Lower leg skin (tissue), 4 donors: ENCODE data around the gene TMEM150B. TPM values are rescaled to one million over a fixed set of nuclear protein-coding genes. Genes with fewer than 3 reads are reported as not detected.

Experiments
- DNase-seq, 2 donors: peaks; one replicate each; pipeline ENCODE4 v3.0.0-alpha.2; 2019; ENCODE audit warnings: low spot score in 2 of 2
- H3K4me3 ChIP-seq: fragments of 200-600 bp; sonication (generic); 2 replicates; pipeline ENCODE4 v1.5.1; 2017; ENCODE audit warnings: mild to moderate bottlenecking, low read depth; ENCODE audit not compliant: poor library complexity, severe bottlenecking
- POLR2A ChIP-seq, 2 donors: fragments of 450-650 bp; IDR thresholded peaks; one replicate each; pipeline ENCODE4 v1.6.1; 2016 to 2017; ENCODE audit warnings: antibody characterized with exemption in 2 of 2, mild to moderate bottlenecking in 1 of 2, moderate library complexity in 1 of 2
- WGBS, 2 donors: methylation state at CpG; one replicate each; pipeline ENCODE4 v1.1.5; 2018; 5-methylcytosine and 5-hydroxymethylcytosine counted together
- intact Hi-C: fragments of 100-400 bp; cut with DNase I; formaldehyde crosslinking; loops from one replicate; pipeline ENCODE4 v1.15.0; 2023; ENCODE audit warnings: low total_unique reads
- total RNA-seq, 4 donors: library from RNA; depleted of rRNA; stranded (reverse); fragments of >200 nt; gene quantifications; one replicate each; pipeline ENCODE4 v1.1.0, GENCODE V29; 2016
- TF ChIP-seq, protein P1 (sequence below), 3 donors: fragments of 450-650 bp; IDR thresholded peaks; one replicate each; pipeline ENCODE4 v1.5.1; 2016; ENCODE audit warnings: antibody characterized with exemption in 3 of 3, mild to moderate bottlenecking in 3 of 3, moderate library complexity in 2 of 3

TMEM150B gene
- total RNA-seq, 4 donors from 2014 or later = 0.58 TPM; not detected in 3

DNA sequence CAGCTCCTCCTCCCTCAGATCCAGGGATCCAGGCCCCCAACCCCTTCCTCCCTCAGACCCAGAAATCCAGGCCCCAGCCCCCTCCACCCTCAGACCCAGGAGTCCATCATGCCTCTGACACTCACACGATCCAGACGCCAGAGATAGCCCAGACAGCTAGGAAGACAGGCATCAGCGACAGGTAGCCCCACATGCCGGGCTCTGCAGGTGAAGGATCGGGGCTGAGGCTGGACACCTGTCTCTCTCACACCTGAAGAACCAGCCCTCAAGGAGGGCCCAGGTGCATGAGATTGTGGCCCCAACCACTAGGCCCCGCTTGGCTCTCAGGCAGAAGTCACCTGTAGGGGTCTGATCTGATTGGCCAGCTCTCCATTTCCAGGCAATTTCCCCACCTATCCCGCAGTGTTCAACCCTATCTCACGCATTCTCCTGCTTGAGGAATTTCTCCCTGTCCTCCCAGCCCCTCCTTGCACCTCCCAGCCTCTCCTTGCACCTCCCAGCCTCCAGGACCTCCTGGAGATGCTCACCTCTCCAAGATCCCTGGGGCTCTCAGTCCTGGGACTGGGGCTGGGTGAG is 4.2 kb downstream of the TMEM150B start:
- no peak for DNase-seq
- 86 to 94% methylated on average over 8 of the region's 8 CpGs for WGBS, 2 donors
- intact Hi-C loops = no loop called here
- no peak for TF ChIP-seq POLR2A (IDR thresholded peaks at IDR 0.05)
- TF ChIP-seq, protein P1, sequence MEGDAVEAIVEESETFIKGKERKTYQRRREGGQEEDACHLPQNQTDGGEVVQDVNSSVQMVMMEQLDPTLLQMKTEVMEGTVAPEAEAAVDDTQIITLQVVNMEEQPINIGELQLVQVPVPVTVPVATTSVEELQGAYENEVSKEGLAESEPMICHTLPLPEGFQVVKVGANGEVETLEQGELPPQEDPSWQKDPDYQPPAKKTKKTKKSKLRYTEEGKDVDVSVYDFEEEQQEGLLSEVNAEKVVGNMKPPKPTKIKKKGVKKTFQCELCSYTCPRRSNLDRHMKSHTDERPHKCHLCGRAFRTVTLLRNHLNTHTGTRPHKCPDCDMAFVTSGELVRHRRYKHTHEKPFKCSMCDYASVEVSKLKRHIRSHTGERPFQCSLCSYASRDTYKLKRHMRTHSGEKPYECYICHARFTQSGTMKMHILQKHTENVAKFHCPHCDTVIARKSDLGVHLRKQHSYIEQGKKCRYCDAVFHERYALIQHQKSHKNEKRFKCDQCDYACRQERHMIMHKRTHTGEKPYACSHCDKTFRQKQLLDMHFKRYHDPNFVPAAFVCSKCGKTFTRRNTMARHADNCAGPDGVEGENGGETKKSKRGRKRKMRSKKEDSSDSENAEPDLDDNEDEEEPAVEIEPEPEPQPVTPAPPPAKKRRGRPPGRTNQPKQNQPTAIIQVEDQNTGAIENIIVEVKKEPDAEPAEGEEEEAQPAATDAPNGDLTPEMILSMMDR (IDR thresholded peaks at IDR 0.05) = no peak
- H3K4me3 ChIP-seq = no peak overlapping the region

DNA sequence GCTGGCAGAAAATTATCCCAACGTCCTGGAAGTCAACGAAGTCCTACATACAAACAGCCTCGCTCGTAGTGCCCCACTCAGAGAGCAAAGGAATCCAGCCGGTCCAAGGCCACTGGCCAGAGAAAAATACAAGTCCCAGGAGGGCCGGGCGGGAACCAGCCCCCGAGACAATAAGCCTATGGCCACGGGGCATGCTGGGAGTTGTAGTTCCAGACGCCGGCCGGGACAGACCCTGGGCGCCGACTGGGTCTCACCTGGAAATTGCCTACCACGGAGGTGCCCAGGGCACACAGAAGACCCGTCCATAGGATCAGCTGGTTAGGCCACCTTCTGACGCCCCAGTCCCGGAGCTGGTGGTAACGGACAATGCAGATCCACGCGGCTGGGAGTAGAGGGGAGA is 5.4 kb downstream of the TMEM150B start:
- WGBS, 2 donors = 20 to 28% methylated on average over 21 of the region's 21 CpGs
- no peak overlapping the region for H3K4me3 ChIP-seq
- TF ChIP-seq, protein P1 (IDR thresholded peaks at IDR 0.05) = no peak
- no peak for TF ChIP-seq POLR2A (IDR thresholded peaks at IDR 0.05)
- intact Hi-C loops = no loop called here
- DNase-seq = no peak

DNA sequence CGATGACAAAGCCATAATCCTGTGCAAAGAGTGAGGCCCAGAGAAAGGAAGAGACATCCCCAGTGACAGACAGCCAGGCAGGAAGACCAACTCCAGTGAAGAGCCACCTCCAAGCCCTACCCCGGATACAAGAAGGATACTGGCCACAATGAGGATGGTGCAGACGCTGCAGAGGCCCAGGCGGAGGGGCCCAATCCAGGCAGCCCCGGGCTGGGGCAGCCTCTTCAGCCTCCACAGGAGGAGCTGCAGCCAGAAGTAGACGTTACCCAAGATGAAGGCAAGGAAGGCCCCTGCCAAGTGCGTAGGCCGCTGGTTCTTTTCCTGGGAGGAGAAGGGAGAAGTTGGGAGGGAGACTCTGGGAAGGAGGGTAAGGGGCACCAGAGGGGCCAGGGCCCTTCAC is 8.5 kb downstream of the TMEM150B start:
- 74 to 80% methylated on average over 8 of the region's 8 CpGs for WGBS, 2 donors
- H3K4me3 ChIP-seq = no peak overlapping the region
- DNase-seq = no peak
- intact Hi-C loops = no loop called here
- TF ChIP-seq, protein P1 (IDR thresholded peaks at IDR 0.05) = no peak
- no peak for TF ChIP-seq POLR2A (IDR thresholded peaks at IDR 0.05)

DNA sequence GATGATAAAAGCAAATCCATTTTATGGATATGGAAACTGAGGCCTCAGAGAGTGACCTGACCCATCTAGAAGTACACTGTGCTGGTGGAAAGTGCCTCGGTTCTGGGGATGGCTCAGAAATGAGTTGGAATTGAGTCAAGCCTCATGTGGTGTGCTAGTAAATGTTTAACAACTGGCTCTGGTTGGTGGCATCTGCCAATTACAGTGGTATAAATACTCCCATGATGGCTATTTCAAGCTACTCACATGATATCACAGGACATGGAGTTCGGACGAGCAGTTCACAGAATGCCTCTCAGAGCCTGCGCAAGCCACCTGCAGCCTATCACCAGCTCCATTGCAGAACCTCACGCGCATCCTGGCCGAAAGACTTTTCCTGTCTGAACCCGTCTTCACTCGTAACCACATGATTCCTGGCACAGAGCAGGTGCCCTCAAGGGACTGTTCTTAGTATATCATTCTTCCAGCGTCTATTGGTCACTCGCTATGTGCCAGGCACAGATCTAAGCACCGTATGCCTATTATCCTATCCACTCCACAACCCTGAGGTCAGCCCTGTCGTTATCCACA is 9.1 kb downstream of the TMEM150B start:
- TF ChIP-seq, protein P1 (IDR thresholded peaks at IDR 0.05) = no peak
- no peak for TF ChIP-seq POLR2A (IDR thresholded peaks at IDR 0.05)
- intact Hi-C loops = no loop called here
- no peak overlapping the region for H3K4me3 ChIP-seq
- no peak for DNase-seq
- WGBS, 2 donors = 55 to 73% methylated on average over 13 of the region's 13 CpGs

DNA sequence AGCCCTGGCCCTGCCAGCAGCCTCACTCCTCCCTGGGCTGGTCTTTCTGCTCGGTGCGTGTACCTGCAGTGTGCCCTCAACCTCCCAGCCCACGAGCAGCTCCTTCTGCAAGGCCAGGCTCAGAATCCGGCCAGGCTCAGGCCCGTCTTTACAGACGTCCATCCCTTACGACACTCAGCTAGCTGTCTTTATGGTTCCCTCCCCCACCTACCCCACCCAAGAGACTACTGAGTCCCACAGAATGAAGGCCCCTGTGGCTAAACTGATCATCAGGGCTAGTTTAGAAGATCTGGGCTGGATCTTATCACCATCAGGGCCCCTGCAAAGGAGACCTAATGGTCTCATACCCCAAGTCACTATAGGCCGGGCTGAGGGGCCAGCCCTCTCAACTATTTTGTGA is 10.7 kb downstream of the TMEM150B start:
- TF ChIP-seq POLR2A (IDR thresholded peaks at IDR 0.05) = no peak
- 76 to 87% methylated on average over 8 of the region's 8 CpGs for WGBS, 2 donors
- no peak for DNase-seq
- intact Hi-C loops = no loop called here
- no peak overlapping the region for H3K4me3 ChIP-seq

DNA sequence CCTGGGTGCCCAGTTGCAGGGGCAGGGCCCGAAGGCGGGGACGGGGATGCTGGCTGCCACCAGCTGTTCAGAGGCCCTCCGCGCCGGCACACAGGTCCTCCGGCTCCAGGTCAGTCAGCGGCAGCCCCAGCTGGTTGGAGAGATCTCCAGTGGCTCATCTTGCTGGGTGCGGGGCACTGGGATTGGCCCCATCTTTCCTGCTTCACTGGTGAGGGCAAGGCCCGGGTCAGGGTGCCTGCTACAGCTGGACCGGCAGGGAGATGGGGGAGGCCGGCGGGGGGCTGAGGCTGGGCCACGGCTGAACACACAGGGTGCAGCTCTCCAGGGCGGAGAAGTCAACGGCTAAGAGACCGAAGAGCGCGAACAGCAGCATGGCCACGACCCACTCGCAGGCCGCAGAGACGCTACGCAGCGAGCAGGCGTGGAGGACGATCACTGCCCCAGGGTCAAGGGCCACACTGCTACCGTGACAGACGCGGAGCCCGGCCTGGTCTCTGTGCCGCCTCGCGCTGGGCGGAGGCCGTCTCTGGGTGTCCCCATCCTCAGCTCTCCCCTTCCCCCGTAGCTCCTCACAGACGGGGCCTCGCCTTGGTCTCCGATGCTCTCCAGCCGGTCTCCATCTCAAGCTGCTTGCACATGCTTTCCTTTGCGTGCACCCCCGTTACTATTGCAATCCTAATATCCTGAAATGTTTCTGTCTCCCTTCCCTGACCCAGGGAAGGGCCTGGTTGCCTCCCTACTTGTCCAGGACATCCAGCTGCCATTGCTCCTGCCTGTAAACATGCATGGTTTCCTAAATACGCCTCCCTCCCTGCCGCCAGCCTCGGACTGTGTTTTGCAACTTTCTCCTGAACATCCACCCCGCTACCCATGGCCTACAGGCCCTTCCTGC is 12.3 kb downstream of the TMEM150B start:
- WGBS, 2 donors = 88 to 91% methylated on average over 43 to 47 of the region's 47 CpGs
- no peak for TF ChIP-seq POLR2A (IDR thresholded peaks at IDR 0.05)
- TF ChIP-seq, protein P1 (IDR thresholded peaks at IDR 0.05) = no peak
- no peak for DNase-seq
- intact Hi-C loops = no loop called here
- H3K4me3 ChIP-seq = no peak overlapping the region
